RPMI8226 (cell line): ENCODE measurements around the gene CDC27.
"Not testable (repeated sequence)": the region's sequence is repeated elsewhere in the genome, so short reads cannot be mapped to it uniquely, and the experiment has no call there.

Experiments
- DNase-seq: peaks from one replicate; pipeline ENCODE4 v3.0.0-alpha.2; 2015

CDC27 gene

GRCh38 chr17:47188876-47189731, at the start of gene CDC27:
CDC27 (minus strand) TSS chr17:47189295; CDS start chr17:47189172, 123 bp downstream.
- DNase-seq = peak; percentile 100

- no peak for DNase-seq
These were observed 49.4 kb upstream of the CDC27 start for GRCh38 chr17:47238321-47239010.

GRCh38 chr17:47237841-47238240, 48.7 kb upstream of the CDC27 start:
- no peak for DNase-seq

GRCh38 chr17:47235923-47236322, 46.8 kb upstream of the CDC27 start:
- no peak for DNase-seq

GRCh38 chr17:47235506-47235905, 46.4 kb upstream of the CDC27 start:
- no peak for DNase-seq

- no peak for DNase-seq
These were observed 43.4 kb upstream of the CDC27 start for GRCh38 chr17:47232465-47232864.

GRCh38 chr17:47231866-47232265, 42.8 kb upstream of the CDC27 start:
- DNase-seq = no peak

GRCh38 chr17:47231334-47231733, 42.2 kb upstream of the CDC27 start:
- DNase-seq = no peak

GRCh38 chr17:47230864-47231263, 41.8 kb upstream of the CDC27 start:
- DNase-seq = peak; percentile 35

- DNase-seq = peak; percentile 85
These were observed 40.7 kb upstream of the CDC27 start for GRCh38 chr17:47229535-47230443.

GRCh38 chr17:47227862-47228261, 38.8 kb upstream of the CDC27 start:
- no peak for DNase-seq

- no peak for DNase-seq
These were observed 37.0 kb upstream of the CDC27 start for GRCh38 chr17:47225911-47226688.

GRCh38 chr17:47225436-47225858, 36.4 kb upstream of the CDC27 start:
- no peak for DNase-seq

- DNase-seq = no peak
These were observed 35.9 kb upstream of the CDC27 start for GRCh38 chr17:47224966-47225365.

GRCh38 chr17:47224077-47224476, 35.0 kb upstream of the CDC27 start:
- not testable (repeated sequence) for DNase-seq

- DNase-seq = no peak
These were observed 34.4 kb upstream of the CDC27 start for GRCh38 chr17:47223460-47223859.

- no peak for DNase-seq
These were observed 33.9 kb upstream of the CDC27 start for GRCh38 chr17:47223007-47223406.

- DNase-seq = no peak
These were observed 33.0 kb upstream of the CDC27 start for GRCh38 chr17:47222047-47222446.

GRCh38 chr17:47221154-47221553, 32.1 kb upstream of the CDC27 start:
- no peak for DNase-seq

GRCh38 chr17:47220531-47220999, 31.5 kb upstream of the CDC27 start:
- DNase-seq = no peak

- no peak for DNase-seq
These were observed 30.8 kb upstream of the CDC27 start for GRCh38 chr17:47219621-47220475.
